HG03378 (cell line): Measurements from ENCODE around the gene LGR4.

Experiments used
- ATAC-seq: cut with Tn5 transposase; IDR thresholded peaks from one replicate; pipeline ENCODE4 v1.9.1; 2021; ENCODE audit warnings: mild to moderate bottlenecking, moderate library complexity; ENCODE audit not compliant: unreplicated experiment

The LGR4 gene

GRCh38 chr11:27406498-27407354 is 65.9 kb downstream of the LGR4 start:
- ATAC-seq = no peak

GRCh38 chr11:27405134-27405533 is 67.5 kb downstream of the LGR4 start:
- ATAC-seq = no peak

GRCh38 chr11:27404427-27404826 is 68.2 kb downstream of the LGR4 start:
- no peak for ATAC-seq

- ATAC-seq = no peak
Observed at GRCh38 chr11:27403195-27403594, 69.4 kb downstream of the LGR4 start.

DNA sequence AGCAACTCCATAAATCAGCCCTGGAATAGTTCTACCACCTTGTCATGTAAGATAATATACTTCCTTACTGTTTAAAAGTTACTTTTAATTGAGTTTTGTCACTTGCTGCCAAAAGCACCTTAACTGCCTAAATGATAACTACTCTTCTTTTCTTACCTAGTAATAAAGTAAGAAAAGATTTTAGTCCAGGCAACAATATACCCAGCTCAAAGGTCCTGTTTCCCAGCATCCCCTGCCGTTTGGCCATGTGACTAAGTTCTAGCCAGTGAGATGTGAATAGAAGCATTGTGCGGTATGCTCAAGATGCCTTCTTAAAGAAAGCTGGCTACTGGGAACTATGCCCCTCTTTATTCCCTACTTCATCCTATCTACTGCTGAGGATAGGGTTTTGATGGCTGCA is 70.1 kb downstream of the LGR4 start:
- no peak for ATAC-seq

DNA sequence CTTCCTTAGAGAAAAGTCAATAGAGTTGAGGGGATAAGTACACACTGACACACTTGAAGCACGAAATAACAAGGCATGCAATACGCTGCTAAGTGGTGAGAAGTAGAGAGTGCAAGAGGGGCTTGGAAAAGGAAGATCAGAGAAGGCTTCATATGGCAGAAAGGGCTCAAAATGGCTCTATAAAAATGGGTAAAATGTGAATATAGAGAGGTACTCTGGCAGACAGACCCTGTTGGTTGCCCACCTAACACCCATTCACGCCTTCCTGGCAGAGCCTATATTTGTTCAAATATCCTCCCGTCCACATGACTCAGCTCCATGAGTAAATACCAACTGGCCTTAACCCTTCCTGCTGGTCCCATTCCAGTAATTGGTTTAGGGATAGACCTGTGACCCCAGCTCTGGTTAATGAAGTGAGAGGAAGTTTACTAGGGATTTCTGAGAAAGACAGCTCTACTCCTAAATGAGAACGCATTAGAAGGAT is 70.7 kb downstream of the LGR4 start:
- no peak for ATAC-seq

- no peak for ATAC-seq
Observed at GRCh38 chr11:27401280-27401832, 71.2 kb downstream of the LGR4 start.

DNA sequence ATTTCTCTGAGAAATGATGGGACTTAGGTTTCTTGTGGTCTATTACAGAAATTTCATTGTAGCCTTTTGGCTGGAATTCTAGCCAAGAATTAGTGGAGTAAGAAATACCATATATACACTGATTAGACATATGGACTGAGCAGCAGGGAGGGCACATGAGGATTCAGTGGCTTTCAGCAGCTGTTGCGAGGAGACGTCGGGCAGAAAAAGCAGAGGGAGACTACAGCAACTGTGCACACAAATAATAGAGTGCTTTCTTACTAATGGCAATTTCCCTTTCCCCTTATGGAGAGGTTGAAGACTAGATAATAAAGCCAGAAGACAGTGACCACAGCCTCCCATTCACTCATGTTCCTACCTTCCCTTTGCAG is 74.2 kb downstream of the LGR4 start:
- ATAC-seq = no peak

DNA sequence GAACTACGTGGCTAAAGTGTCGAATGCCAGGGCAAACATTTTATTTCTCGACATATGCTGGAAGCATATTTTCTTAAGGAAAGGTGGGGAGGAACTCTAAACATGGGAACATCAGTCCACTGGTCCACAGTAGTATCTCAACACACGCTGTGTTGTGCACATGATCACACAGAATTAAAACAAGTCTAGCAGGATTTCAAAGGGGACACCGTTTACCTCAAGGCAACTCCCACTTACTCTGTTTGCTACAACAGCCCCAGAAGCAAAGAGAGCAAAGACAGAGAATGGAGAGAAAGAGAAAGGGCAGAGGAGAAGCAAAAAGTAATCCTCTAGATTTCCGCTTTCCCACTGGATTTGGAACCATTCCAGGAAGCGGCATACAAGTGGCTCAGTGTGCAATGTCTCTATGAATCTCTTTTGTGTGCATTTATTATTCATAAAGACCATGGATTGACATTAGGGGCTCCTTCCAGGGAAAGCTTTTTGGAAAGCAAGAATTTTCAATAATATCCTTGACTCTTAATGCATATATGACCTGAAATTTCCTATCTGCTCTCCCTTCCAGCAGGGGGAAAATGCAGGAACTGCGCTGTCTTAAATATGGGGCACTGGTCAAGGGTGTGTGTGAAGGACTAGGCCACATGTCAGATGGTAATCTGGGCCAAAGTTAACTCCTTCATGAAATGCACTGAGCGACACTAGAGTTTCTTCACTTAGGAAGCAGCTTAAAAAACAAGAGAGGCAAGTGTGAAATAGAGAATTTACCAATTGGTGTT is 74.8 kb downstream of the LGR4 start:
- ATAC-seq = no peak

DNA sequence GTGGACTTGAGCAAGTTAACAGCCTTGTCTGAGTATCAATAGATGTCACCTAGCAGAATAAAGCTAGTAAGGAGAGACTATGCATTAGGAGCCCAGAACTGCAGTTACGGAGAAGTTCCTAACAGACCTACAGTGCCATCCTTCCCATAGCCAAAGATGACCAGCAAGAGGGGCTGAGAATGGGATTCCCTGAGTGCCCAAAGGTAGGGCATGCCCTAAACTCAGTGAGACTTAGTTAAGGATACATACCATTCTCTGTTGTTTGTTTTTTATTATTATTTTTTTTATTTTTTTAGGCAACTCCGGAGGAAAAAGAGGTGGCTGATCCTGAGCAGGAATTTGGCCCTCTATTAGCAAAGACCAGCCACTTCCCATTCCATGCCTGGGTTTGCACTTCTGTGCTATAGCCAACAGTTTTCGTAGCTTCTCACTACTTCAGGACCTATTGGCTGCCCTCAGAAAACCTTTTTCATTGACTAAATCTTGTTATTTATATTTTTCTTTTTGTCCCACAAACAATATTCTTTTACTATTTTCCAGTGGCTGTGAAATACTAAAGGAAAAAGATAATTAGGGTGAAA is 76.2 kb downstream of the LGR4 start:
- no peak for ATAC-seq

- no peak for ATAC-seq
Observed at GRCh38 chr11:27395556-27396258, 76.9 kb downstream of the LGR4 start.

DNA sequence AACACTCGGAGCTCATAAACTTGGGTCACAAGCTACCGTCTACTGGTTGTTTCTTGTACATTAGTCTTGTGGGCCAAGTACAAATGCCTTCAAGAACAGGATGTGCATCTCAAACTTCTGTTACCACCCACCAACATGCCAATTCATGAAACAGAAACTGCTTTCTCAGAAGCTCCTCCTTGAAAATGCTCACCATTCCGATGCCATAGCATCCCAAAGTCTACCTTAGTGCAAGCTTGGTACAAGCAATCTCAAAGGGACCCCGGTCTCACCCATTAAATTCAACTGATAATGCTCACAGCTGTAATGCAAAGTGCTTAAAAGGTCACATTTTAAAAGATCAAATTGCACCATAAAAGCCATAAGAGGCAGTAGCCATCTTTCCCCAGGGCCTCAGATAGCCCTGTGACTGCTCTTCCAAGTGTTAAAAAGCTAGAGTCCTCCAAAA is 77.8 kb downstream of the LGR4 start:
- ATAC-seq = no peak

- no peak for ATAC-seq
Observed at GRCh38 chr11:27392278-27393114, 80.1 kb downstream of the LGR4 start.

- no peak for ATAC-seq
Observed at GRCh38 chr11:27391331-27392015, 81.1 kb downstream of the LGR4 start.

DNA sequence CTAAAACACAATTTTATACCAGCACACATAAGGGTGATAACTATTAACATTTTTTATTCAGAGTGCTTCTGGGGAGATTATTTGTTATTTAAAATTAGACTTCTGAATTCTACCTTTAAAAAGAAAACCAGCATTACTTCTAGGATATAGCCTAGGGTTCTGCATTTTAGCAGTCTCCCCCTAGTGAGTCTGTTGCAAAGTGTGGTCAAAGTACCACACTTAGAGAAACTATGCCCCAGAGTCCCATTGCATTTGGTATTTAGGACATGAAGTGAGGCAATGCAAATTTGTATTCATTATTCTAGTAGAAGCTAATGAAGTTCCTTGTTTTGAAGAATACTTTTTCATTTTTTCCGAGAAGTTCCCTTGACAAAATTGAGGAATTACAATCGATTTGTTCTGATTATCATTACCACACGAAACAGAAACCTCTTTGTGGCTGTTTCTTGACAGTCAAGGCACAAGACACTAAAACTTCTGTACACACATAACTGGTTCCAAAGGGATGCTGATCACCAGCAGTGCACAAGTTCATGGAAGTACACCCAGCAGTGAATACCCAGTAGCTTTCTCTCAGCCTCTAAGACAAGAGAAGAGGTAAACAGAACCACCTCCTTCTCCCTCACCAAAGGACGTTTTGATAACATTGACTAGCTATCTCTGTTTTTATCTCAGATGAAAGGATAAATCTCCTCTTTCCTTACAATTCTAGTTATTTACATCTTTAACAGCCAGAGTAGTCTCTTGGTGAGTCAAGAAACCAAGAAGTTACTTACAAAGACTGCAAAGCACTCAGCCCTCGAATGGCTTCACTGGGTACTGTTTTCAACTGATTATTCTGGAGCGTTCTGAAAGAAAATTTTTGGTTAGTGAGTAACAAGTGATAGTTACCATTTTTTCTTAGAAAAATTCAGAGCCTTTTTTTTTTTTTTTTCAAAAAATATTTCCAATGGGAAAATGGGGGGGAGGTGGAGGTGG is 82.0 kb downstream of the LGR4 start:
- no peak for ATAC-seq

- ATAC-seq = no peak
Observed at GRCh38 chr11:27388869-27389268, 83.7 kb downstream of the LGR4 start.

GRCh38 chr11:27388001-27388400 is 84.6 kb downstream of the LGR4 start:
- ATAC-seq = no peak

DNA sequence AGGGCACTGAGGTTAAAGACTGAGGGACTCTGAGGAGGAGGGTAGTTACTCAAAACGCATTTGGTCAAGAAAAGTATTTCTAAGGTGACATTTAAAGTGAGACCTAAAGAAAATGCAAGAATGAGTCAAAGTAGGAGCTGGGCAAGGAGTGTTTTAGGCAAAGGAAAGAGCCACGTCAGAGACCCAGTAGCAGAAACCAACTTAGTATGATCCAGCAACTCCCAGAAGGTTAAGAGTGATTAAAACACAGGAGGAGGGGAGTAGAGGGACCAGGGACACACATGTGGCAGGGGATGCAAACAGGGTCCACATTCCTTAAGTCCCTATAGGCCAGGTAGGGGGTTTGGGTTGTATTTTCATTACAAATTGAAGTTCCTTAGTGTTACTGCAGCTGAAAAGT is 85.2 kb downstream of the LGR4 start:
- ATAC-seq = no peak
